PFSK-1 (cell line): ENCODE measurements around the gene KIF1B.

ENCODE experiments used
- POLR2AphosphoS5 ChIP-seq: IDR thresholded peaks from 2 replicates; pipeline ENCODE4 v1.6.1; 2012; ENCODE audit warnings: low read depth, mild to moderate bottlenecking, control low read depth, low read length, moderate library complexity
- SIN3A ChIP-seq: IDR thresholded peaks from 2 replicates; pipeline ENCODE4 v1.6.1; 2012; ENCODE audit warnings: mild to moderate bottlenecking, low read length, moderate library complexity, borderline replicate concordance; ENCODE audit not compliant: insufficient read depth
- TF ChIP-seq, protein P1 (sequence below), 2 experiments: IDR thresholded peaks; 2 replicates each; pipeline versions ENCODE4 v1.6.1 to v1.8.0; 2011 to 2012; ENCODE audit warnings: low read depth in 2 of 2, low read length in 2 of 2, control low read depth in 1 of 2, inconsistent platforms in 1 of 2, mild to moderate bottlenecking in 1 of 2, moderate library complexity in 1 of 2; ENCODE audit not compliant: insufficient read depth in 1 of 2

DNA sequence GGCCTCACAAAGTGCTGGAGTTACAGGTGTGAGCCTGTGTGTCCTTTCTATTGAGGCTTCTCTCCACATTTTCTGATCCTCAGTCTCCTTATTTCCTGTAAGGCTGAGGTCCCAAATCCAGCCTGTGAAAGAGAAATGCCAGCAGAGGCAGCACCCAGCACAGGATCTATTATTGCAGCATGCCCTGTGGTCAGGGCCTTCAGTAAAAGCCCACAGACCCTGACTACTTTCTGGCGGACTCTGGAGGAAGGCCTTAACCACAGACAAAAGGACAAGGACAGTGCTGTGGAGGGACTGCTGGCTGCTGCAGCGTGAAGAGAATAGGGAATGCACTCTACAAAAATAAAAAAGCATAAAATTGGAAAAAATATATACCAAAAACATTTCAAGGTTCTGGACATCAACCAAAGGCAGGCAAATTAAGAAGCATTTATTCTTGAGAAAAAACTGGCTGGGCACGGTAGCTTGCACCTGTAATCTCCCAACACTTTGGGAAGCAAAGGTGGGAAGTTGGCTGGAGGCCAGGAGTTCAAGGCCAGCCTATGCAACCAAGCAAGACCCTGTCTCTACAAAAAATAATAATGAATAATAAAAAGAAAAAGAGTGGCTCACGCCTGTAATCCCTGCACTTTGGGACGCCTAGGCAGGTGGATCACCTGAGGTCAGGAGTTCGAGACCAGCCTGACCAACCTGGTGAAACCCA is 179.1 kb downstream of the KIF1B start:
- TF ChIP-seq, protein P1, sequence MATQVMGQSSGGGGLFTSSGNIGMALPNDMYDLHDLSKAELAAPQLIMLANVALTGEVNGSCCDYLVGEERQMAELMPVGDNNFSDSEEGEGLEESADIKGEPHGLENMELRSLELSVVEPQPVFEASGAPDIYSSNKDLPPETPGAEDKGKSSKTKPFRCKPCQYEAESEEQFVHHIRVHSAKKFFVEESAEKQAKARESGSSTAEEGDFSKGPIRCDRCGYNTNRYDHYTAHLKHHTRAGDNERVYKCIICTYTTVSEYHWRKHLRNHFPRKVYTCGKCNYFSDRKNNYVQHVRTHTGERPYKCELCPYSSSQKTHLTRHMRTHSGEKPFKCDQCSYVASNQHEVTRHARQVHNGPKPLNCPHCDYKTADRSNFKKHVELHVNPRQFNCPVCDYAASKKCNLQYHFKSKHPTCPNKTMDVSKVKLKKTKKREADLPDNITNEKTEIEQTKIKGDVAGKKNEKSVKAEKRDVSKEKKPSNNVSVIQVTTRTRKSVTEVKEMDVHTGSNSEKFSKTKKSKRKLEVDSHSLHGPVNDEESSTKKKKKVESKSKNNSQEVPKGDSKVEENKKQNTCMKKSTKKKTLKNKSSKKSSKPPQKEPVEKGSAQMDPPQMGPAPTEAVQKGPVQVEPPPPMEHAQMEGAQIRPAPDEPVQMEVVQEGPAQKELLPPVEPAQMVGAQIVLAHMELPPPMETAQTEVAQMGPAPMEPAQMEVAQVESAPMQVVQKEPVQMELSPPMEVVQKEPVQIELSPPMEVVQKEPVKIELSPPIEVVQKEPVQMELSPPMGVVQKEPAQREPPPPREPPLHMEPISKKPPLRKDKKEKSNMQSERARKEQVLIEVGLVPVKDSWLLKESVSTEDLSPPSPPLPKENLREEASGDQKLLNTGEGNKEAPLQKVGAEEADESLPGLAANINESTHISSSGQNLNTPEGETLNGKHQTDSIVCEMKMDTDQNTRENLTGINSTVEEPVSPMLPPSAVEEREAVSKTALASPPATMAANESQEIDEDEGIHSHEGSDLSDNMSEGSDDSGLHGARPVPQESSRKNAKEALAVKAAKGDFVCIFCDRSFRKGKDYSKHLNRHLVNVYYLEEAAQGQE (IDR thresholded peaks at IDR 0.05; ENCODE audit: insufficient read depth in 1 of 2, low read depth in 2 of 2, low read length in 2 of 2) = no peak
- TF ChIP-seq POLR2AphosphoS5 (no peak), SIN3A (no peak)
